ENCODE results near the gene ZDHHC11B. TPM values are rescaled to one million over a fixed set of nuclear protein-coding genes. Genes with fewer than 3 reads are reported as not detected.

The ZDHHC11B gene
- total RNA-seq, 1 donor from 2014 or later, result 0.09 TPM

DNA sequence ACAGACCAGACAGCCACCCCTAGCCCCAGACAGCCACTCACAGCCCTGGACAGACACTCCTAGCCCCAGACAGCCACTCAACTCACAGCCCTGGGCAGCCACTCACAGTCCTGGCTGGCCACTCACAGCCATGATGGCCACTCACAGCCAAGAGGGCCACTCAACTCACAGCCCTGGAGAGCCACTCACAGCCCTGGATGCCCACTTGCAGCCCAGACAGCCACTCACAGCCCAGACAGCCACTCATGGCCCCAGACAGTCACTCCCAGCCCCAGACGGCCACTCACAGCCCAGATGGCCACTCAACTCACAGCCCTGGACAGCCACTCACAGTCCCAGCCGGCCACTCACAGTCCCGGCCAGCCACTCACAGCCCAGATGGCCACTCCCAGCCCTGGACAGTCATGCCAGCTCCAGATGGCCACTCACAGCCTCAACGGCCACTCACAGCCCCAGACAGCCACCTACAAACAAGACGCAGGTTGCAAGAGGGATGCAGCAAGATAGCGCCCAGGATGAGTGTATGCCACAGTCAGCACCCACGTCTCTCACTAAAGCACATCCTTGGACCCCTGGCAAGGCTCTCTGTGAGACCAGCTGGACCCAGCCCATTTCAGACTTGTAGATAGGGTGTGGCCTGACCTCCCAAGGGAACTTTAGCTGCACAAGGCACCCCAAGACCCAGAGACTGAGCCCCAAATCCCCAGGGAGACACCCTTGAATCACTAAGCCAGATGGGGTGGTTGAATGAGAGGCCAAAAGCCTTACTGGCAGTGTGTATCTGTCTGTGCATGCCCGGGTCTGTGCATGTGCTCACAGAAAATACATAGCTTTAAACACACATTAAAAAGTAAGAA, 22.4 kb downstream of the ZDHHC11B start:
- H3K27me3 Mint-ChIP-seq, result peaks cover 6% of the 10 kb centered on the region
- peak; percentile 14 for DNase-seq
- H3K36me3 Mint-ChIP-seq (ENCODE audit: low read depth), result no peaks in the 10 kb centered on the region
- TF ChIP-seq, protein P1, sequence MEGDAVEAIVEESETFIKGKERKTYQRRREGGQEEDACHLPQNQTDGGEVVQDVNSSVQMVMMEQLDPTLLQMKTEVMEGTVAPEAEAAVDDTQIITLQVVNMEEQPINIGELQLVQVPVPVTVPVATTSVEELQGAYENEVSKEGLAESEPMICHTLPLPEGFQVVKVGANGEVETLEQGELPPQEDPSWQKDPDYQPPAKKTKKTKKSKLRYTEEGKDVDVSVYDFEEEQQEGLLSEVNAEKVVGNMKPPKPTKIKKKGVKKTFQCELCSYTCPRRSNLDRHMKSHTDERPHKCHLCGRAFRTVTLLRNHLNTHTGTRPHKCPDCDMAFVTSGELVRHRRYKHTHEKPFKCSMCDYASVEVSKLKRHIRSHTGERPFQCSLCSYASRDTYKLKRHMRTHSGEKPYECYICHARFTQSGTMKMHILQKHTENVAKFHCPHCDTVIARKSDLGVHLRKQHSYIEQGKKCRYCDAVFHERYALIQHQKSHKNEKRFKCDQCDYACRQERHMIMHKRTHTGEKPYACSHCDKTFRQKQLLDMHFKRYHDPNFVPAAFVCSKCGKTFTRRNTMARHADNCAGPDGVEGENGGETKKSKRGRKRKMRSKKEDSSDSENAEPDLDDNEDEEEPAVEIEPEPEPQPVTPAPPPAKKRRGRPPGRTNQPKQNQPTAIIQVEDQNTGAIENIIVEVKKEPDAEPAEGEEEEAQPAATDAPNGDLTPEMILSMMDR (IDR thresholded peaks at IDR 0.05), result no peak
- no peaks in the 10 kb centered on the region for H3K9me3 Mint-ChIP-seq
- H3K4me1 Mint-ChIP-seq, result no peaks in the 10 kb centered on the region
- H3K27ac Mint-ChIP-seq, result no peak overlapping the region
- ChIA-PET CTCF (no interaction called here), POLR2A (no interaction called here)
- no peak for ATAC-seq (ENCODE audit: low read depth)
- intact Hi-C loops (cut with micrococcal nuclease), result no loop called here
- H3K4me3 Mint-ChIP-seq, result no peak overlapping the region

DNA sequence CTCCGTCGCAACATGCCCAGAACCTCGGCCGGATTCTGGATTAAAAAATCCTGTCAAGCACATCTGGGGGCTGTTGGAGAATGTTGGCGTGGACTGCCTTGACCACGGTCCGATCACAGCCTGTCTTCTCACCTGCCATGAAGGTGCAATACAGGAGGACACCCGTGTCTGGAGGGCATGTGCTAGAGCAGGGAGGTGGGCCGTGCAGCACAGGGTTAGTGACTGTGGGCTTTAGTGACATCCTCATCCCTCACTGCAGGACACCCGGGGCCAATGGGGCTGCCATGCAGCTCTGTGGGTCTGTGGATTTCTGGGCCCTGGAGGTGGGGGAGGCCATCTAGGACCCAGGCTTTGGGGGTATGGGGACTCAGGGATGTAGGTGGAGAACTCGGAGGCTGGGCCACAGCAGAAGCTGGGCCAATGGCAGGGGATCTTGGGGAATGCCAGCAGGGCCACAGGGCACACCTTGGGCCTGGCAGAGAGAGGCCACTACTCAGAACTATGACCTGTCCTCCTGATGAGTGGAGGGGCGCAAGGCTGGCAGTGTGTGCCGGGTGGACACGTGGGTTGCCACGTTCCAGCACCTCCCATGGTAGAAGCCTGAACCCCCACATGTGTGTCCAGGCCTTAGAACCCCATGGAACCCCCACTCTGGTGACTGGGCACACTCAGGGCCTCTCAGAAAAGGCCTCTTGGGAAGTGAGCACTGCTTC, 23.3 kb downstream of the ZDHHC11B start:
- Mint-ChIP-seq H3K4me1 (no peaks in the 10 kb centered on the region), H3K36me3 (ENCODE audit: low read depth) (no peaks in the 10 kb centered on the region), H3K4me3 (no peak overlapping the region), H3K27me3 (peaks cover 8% of the 10 kb centered on the region), H3K9me3 (no peaks in the 10 kb centered on the region), H3K27ac (no peak overlapping the region)
- ChIA-PET POLR2A (no interaction called here), CTCF (no interaction called here)
- intact Hi-C loops (cut with micrococcal nuclease), result no loop called here
- peak; percentile 7 for DNase-seq
- ATAC-seq (ENCODE audit: low read depth), result no peak
- TF ChIP-seq, protein P1 (IDR thresholded peaks at IDR 0.05), result no peak

DNA sequence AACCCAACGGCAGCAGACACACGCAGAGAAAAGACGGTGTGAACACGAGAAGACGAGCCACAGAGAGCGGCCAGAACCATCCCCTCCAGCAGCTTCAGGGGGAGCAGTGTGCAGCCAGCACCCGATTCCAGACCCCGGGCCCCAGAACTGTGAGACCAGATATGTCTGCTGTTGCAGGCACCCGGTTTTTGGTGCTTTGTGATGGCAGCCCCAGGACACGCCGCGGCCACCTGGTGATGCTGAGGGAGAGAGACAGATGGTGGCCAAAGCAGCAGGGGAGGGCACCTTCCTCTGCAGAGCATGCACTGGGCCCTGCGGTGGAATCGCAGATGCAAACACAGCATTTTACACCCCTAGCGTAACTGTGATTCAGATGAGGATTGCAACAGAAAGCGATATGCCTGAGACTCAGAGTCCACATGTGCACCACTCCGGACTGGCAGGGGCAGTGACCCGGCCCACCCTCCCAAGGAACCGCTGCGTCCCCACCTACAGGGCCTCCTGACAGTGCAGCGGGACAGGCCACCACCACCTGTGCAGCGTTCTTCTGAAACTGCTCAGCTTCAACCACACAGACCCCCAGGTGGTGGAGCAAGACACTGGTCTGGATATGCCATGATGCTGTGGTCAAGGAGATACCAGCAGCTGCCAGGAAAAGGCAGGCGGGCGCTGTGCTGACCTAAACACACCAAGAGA, 24.0 kb downstream of the ZDHHC11B start:
- H3K4me1 Mint-ChIP-seq, result no peaks in the 10 kb centered on the region
- peak; percentile 10 for DNase-seq
- intact Hi-C loops (cut with micrococcal nuclease), result no loop called here
- POLR2A ChIA-PET, result no interaction called here
- H3K36me3 Mint-ChIP-seq (ENCODE audit: low read depth), result no peaks in the 10 kb centered on the region
- TF ChIP-seq, protein P1 (IDR thresholded peaks at IDR 0.05), result no peak
- H3K9me3 Mint-ChIP-seq, result no peaks in the 10 kb centered on the region
- no peak overlapping the region for H3K27ac Mint-ChIP-seq
- H3K4me3 Mint-ChIP-seq, result no peak overlapping the region
- peaks cover 10% of the 10 kb centered on the region for H3K27me3 Mint-ChIP-seq
- CTCF ChIA-PET, result no interaction called here
- ATAC-seq (ENCODE audit: low read depth), result no peak

DNA sequence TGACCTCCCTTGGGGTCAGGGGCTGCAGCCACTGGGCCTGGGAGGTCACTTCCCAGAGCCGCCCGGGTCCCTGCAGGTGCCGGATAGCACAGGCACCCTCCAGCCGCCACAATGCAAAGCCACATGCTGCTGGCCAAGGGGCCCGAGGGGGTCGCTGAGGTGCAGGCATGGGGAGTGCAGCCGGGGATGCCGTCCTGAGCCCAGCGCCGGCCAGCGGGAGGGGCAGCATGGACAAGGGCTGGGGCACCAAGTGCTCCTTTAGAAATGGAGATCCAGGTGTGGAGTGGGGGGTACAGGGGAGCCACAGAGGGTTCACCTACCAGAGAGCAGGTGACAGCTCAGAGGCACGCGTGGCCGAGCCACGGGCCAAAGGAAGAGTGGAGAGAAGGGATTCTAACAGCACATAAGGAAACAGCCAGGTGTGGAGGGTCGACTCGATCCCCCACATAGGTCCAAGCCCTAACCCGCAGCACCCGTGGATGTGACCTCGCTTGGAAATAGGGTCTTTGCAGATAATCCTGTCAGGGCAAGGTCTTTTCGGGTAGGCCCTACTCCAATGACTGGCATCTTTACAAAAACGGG, 24.7 kb downstream of the ZDHHC11B start:
- TF ChIP-seq, protein P1 (IDR thresholded peaks at IDR 0.05), result no peak
- Mint-ChIP-seq H3K27ac (no peak overlapping the region), H3K4me1 (no peaks in the 10 kb centered on the region), H3K27me3 (peaks cover 10% of the 10 kb centered on the region), H3K36me3 (ENCODE audit: low read depth) (no peaks in the 10 kb centered on the region), H3K9me3 (no peaks in the 10 kb centered on the region), H3K4me3 (no peak overlapping the region)
- no peak for DNase-seq
- POLR2A ChIA-PET, result no interaction called here
- intact Hi-C loops (cut with micrococcal nuclease), result loop anchor here (5.0 kb wide), 1 partner anchor 87 kb away; no protein-coding TSS in a partner anchor
- CTCF ChIA-PET, result no interaction called here
- ATAC-seq (ENCODE audit: low read depth), result no peak
